GM23248 (cell line): ENCODE results near the gene FGF10. TPM values are rescaled to one million over a fixed set of nuclear protein-coding genes. Genes with fewer than 3 reads are reported as not detected.

Source experiments
- DNase-seq: peaks from one replicate; pipeline ENCODE4 v3.0.0-alpha.2; 2015
- H2AFZ ChIP-seq: fragments of 200-600 bp; sonication (generic); 2 replicates; pipeline ENCODE4 v1.6.1; 2016; ENCODE audit warnings: antibody characterized with exemption
- H3F3A ChIP-seq: fragments of 200-600 bp; sonication (generic); 2 replicates; pipeline ENCODE4 v1.6.1; 2016; ENCODE audit warnings: mild to moderate bottlenecking, antibody characterized with exemption, mixed run types; ENCODE audit not compliant: insufficient read depth
- H3K27ac ChIP-seq: fragments of 200-600 bp; sonication (generic); 2 replicates; pipeline ENCODE4 v1.5.1; 2016; ENCODE audit warnings: mild to moderate bottlenecking
- H3K27me3 ChIP-seq: fragments of 200-600 bp; sonication (generic); replicated peaks from 2 replicates; pipeline ENCODE4 v1.6.1; 2016; ENCODE audit warnings: mild to moderate bottlenecking; ENCODE audit not compliant: insufficient read depth
- H3K36me3 ChIP-seq: fragments of 200-600 bp; sonication (generic); 2 replicates; pipeline ENCODE4 v1.6.1; 2016; ENCODE audit warnings: low read depth, mild to moderate bottlenecking
- H3K4me1 ChIP-seq: fragments of 200-600 bp; sonication (generic); 2 replicates; pipeline ENCODE4 v1.6.1; 2016; ENCODE audit warnings: mild to moderate bottlenecking; ENCODE audit not compliant: insufficient read depth
- H3K4me2 ChIP-seq: fragments of 200-600 bp; sonication (generic); one replicate; pipeline ENCODE4 v1.6.1; 2016; ENCODE audit warnings: mild to moderate bottlenecking; ENCODE audit not compliant: unreplicated experiment
- H3K4me3 ChIP-seq: fragments of 200-600 bp; sonication (generic); 2 replicates; pipeline ENCODE4 v1.5.1; 2016; ENCODE audit warnings: mild to moderate bottlenecking
- H3K79me2 ChIP-seq: fragments of 200-600 bp; sonication (generic); 2 replicates; pipeline ENCODE4 v1.6.1; 2016; ENCODE audit warnings: mild to moderate bottlenecking; ENCODE audit not compliant: insufficient read depth
- H3K9ac ChIP-seq: fragments of 200-600 bp; sonication (generic); 2 replicates; pipeline ENCODE4 v1.6.1; 2016; ENCODE audit warnings: mild to moderate bottlenecking
- H3K9me2 ChIP-seq: fragments of 200-600 bp; sonication (generic); 2 replicates; pipeline ENCODE4 v1.6.1; 2016; ENCODE audit warnings: mixed run types, mild to moderate bottlenecking, moderate library complexity; ENCODE audit not compliant: insufficient read depth
- H3K9me3 ChIP-seq: fragments of 200-600 bp; sonication (generic); one replicate; pipeline ENCODE4 v1.6.1; 2017; ENCODE audit warnings: low read depth
- H4K20me1 ChIP-seq: fragments of 200-600 bp; sonication (generic); 2 replicates; pipeline ENCODE4 v1.6.0; 2016; ENCODE audit not compliant: insufficient read depth
- EZH2 ChIP-seq: fragments of 200-600 bp; sonication (generic); IDR thresholded peaks from 2 replicates; pipeline ENCODE4 v1.6.1; 2018; ENCODE audit warnings: antibody characterized with exemption, mild to moderate bottlenecking; ENCODE audit not compliant: insufficient read depth, poor library complexity, severe bottlenecking
- EZH2phosphoT487 ChIP-seq: fragments of 200-600 bp; sonication (generic); IDR thresholded peaks from 2 replicates; pipeline ENCODE4 v1.6.1; 2018; ENCODE audit warnings: antibody characterized with exemption, moderate library complexity, mild to moderate bottlenecking, low read depth; ENCODE audit not compliant: insufficient read depth
- WGBS, 2 experiments: methylation state at CpG; one replicate each; pipeline ENCODE4 v1.1.6; 2015 to 2017; ENCODE audit warnings: low lambda C conversion rate in 2 of 2, low coverage in 1 of 2; ENCODE audit errors: missing lambda C conversion rate in 2 of 2; 5-methylcytosine and 5-hydroxymethylcytosine counted together
- in situ Hi-C: fragments of 300-500 bp; cut with MboI; formaldehyde crosslinking; loops from 2 replicates; pipeline ENCODE4 v1.15.0; 2020
- polyA plus RNA-seq: library from polyadenylated mRNA; unstranded; fragments of >200 nt; fragmentation: Nextera tagmentation; extraction: Ambion mirVana; gene quantifications from 2 replicates; pipeline ENCODE4 v1.2.1, GENCODE V29; 2016
- total RNA-seq: library from RNA; depleted of rRNA; stranded (reverse); fragments of >200 nt; shearing (Covaris generic); gene quantifications from 2 replicates; pipeline ENCODE4 v1.2.3, GENCODE V29; 2014

FGF10 gene
- total and polyA plus RNA-seq, 2 experiments from 2014 or later = not detected

GRCh38 chr5:44294516-44294915 is 94.7 kb downstream of the FGF10 start:
- Histone ChIP-seq H3K36me3 (no peaks in the 10 kb centered on the region), H3K27me3 (no peaks in the 10 kb centered on the region), H3K9me2 (no peaks in the 10 kb centered on the region), H3K4me2 (no peak overlapping the region), H3K4me3 (no peak overlapping the region), H3K4me1 (no peaks in the 10 kb centered on the region), H3K79me2 (no peaks in the 10 kb centered on the region), H3K27ac (no peak overlapping the region), H2AFZ (no peak overlapping the region), H3K9ac (no peak overlapping the region), H4K20me1 (no peaks in the 10 kb centered on the region), H3F3A (no peaks in the 10 kb centered on the region), H3K9me3 (no peaks in the 10 kb centered on the region)
- TF ChIP-seq EZH2 (no peak), EZH2phosphoT487 (no peak)
- DNase-seq = peak; percentile 20
- in situ Hi-C loops = no loop called here
- whole genome bisulfite sequencing, 2 experiments = 43% methylated on average over 2 of the region's 2 CpGs

- Histone ChIP-seq H3K9ac (no peak overlapping the region), H3K9me3 (no peaks in the 10 kb centered on the region), H3K4me2 (no peak overlapping the region), H3K27me3 (no peaks in the 10 kb centered on the region), H3F3A (no peaks in the 10 kb centered on the region), H3K4me1 (no peaks in the 10 kb centered on the region), H3K79me2 (no peaks in the 10 kb centered on the region), H3K9me2 (no peaks in the 10 kb centered on the region), H3K27ac (no peak overlapping the region), H2AFZ (no peak overlapping the region), H4K20me1 (no peaks in the 10 kb centered on the region), H3K4me3 (no peak overlapping the region), H3K36me3 (no peaks in the 10 kb centered on the region)
- no peak for DNase-seq
- no peak for TF ChIP-seq EZH2phosphoT487
- no peak for TF ChIP-seq EZH2
- 0 to 4% methylated on average over 2 of the region's 2 CpGs for WGBS, 2 experiments
- in situ Hi-C loops = no loop called here
These were observed 96.5 kb downstream of the FGF10 start for GRCh38 chr5:44292736-44293135.

- no peak for TF ChIP-seq EZH2
- no peak for TF ChIP-seq EZH2phosphoT487
- H2AFZ ChIP-seq = no peak overlapping the region
- no peaks in the 10 kb centered on the region for H3K79me2 ChIP-seq
- H3K4me1 ChIP-seq = no peaks in the 10 kb centered on the region
- H3K9ac ChIP-seq = no peak overlapping the region
- H3K4me2 ChIP-seq = no peak overlapping the region
- no peaks in the 10 kb centered on the region for H3K9me2 ChIP-seq
- 29 to 36% methylated on average over 3 of the region's 3 CpGs for WGBS, 2 experiments
- no peak overlapping the region for H3K4me3 ChIP-seq
- in situ Hi-C loops = no loop called here
- H4K20me1 ChIP-seq = no peaks in the 10 kb centered on the region
- no peaks in the 10 kb centered on the region for H3K9me3 ChIP-seq
- no peaks in the 10 kb centered on the region; the same call in 1 of the 2 replicates for H3K36me3 ChIP-seq
- no peak for DNase-seq
- no peak overlapping the region for H3K27ac ChIP-seq
- H3F3A ChIP-seq = no peaks in the 10 kb centered on the region
- no peaks in the 10 kb centered on the region for H3K27me3 ChIP-seq
These were observed 110.8 kb downstream of the FGF10 start for GRCh38 chr5:44278469-44278868.

- Histone ChIP-seq H4K20me1 (no peaks in the 10 kb centered on the region), H3K4me2 (no peak overlapping the region), H3K79me2 (no peaks in the 10 kb centered on the region), H3K9me2 (no peaks in the 10 kb centered on the region), H3K27me3 (no peaks in the 10 kb centered on the region), H3K9me3 (no peaks in the 10 kb centered on the region), H3K27ac (no peak overlapping the region), H3K9ac (no peak overlapping the region), H3K4me3 (no peak overlapping the region), H3K36me3 (no peaks in the 10 kb centered on the region), H3K4me1 (no peaks in the 10 kb centered on the region), H2AFZ (no peak overlapping the region), H3F3A (no peaks in the 10 kb centered on the region)
- no peak for DNase-seq
- TF ChIP-seq EZH2 = no peak
- no peak for TF ChIP-seq EZH2phosphoT487
- in situ Hi-C loops = no loop called here
- 0 to 2% methylated on average over 1 of the region's 1 CpG for WGBS, 2 experiments
These were observed 113.3 kb downstream of the FGF10 start for GRCh38 chr5:44275908-44276307.

GRCh38 chr5:44275329-44275728 is 113.9 kb downstream of the FGF10 start:
- Histone ChIP-seq H3F3A (no peaks in the 10 kb centered on the region), H3K9ac (no peak overlapping the region), H3K79me2 (no peaks in the 10 kb centered on the region), H3K9me3 (no peaks in the 10 kb centered on the region), H3K4me2 (no peak overlapping the region), H3K27ac (no peak overlapping the region), H3K4me1 (no peaks in the 10 kb centered on the region), H3K27me3 (no peaks in the 10 kb centered on the region), H2AFZ (no peak overlapping the region), H4K20me1 (no peaks in the 10 kb centered on the region), H3K9me2 (no peaks in the 10 kb centered on the region), H3K36me3 (no peaks in the 10 kb centered on the region), H3K4me3 (no peak overlapping the region)
- TF ChIP-seq EZH2 (no peak), EZH2phosphoT487 (no peak)
- in situ Hi-C loops = no loop called here
- no peak for DNase-seq
- 0 to 5% methylated on average over 1 of the region's 1 CpG for WGBS, 2 experiments
